Stomach (tissue), 9 donors: ENCODE data around the gene GABRG3. TPM values are rescaled to one million over a fixed set of nuclear protein-coding genes. Genes with fewer than 3 reads are reported as not detected.

Experiments used
- DNase-seq, 2 donors: peaks; one replicate each; pipeline versions ENCODE4 v3.0.0 to v3.0.0-alpha.2; 2013 to 2019
- H3K27ac ChIP-seq, 5 donors: fragments of 200-600 bp in 4 of 5; sonication (generic) in 4 of 5; one replicate each; pipeline ENCODE4 v1.5.1; 2013 to 2019; ENCODE audit warnings: mild to moderate bottlenecking in 1 of 5, moderate library complexity in 1 of 5
- H3K27me3 ChIP-seq, 3 donors: fragments of 200-600 bp; sonication (generic); one replicate each; pipeline ENCODE4 v1.5.1; 2017 to 2019; ENCODE audit warnings: mixed run types in 1 of 3
- H3K36me3 ChIP-seq, 4 donors: fragments of 200-600 bp; sonication (generic); 1 replicate in 3 of 4; 2 replicates in 1 of 4; pipeline ENCODE4 v1.5.1; 2016 to 2019
- H3K4me1 ChIP-seq, 4 donors: fragments of 200-600 bp; sonication (generic); one replicate each; pipeline ENCODE4 v1.5.1; 2016 to 2019
- H3K4me3 ChIP-seq, 4 donors: fragments of 200-600 bp; sonication (generic) in 3 of 4; one replicate each; pipeline ENCODE4 v1.5.1; 2016 to 2019; ENCODE audit warnings: mild to moderate bottlenecking in 1 of 4
- H3K9me3 ChIP-seq, 4 donors: fragments of 200-600 bp; sonication (generic); one replicate each; pipeline ENCODE4 v1.5.1; 2016 to 2019
- CTCF ChIP-seq, 7 experiments: fragments of 450-650 bp in 4 of 7; fragments of 200-600 bp in 3 of 7; sonication (generic) in 3 of 7; IDR thresholded peaks; one replicate each; pipeline ENCODE4 v1.5.1; 2016 to 2019; ENCODE audit warnings: antibody characterized with exemption in 7 of 7, control low read depth in 2 of 7, mild to moderate bottlenecking in 1 of 7
- EP300 ChIP-seq: sonication (generic); formaldehyde crosslinking; IDR thresholded peaks from one replicate; pipeline ENCODE4 v1.6.1; 2017; ENCODE audit warnings: antibody characterized with exemption
- POLR2A ChIP-seq, 4 donors: fragments of 450-650 bp; IDR thresholded peaks; one replicate each; pipeline ENCODE4 v1.6.1; 2016; ENCODE audit warnings: antibody characterized with exemption in 4 of 4, control low read depth in 2 of 4, mild to moderate bottlenecking in 1 of 4, moderate library complexity in 1 of 4
- POLR2AphosphoS5 ChIP-seq, 3 donors: sonication (generic); formaldehyde crosslinking; IDR thresholded peaks; one replicate each; pipeline ENCODE4 v1.6.1; 2016; ENCODE audit warnings: antibody characterized with exemption in 3 of 3
- WGBS, 5 donors: extraction: QIAGEN DNeasy Blood & Tissue Kit in 3 of 5; methylation state at CpG; one replicate each; pipeline versions ENCODE4 v1.1.5 to v1.1.7; 2013 to 2018; 5-methylcytosine and 5-hydroxymethylcytosine counted together
- intact Hi-C: fragments of 100-400 bp; cut with DNase I; formaldehyde crosslinking; loops from one replicate; pipeline ENCODE4 v1.15.1; 2023; ENCODE audit warnings: low total_unique reads
- polyA plus RNA-seq, 3 donors: library from polyadenylated mRNA; stranded (reverse); fragments of 200-250 nt; gene quantifications; one replicate each; pipeline ENCODE4 v1.2.3, GENCODE V29; 2013
- total RNA-seq, 5 donors: library from RNA; depleted of rRNA; stranded (reverse); fragments of >200 nt; gene quantifications; one replicate each; pipeline versions ENCODE4 v1.1.0 to v1.2.3, GENCODE V29; 2014 to 2016
- donor health status: healthy with polysubstance abuse.
- donor health status: Bipolar disorder and iron deficiency.
- donor health status: healthy.

Gene GABRG3
- total and polyA plus RNA-seq, 8 donors, result 0.37 to 1.5 TPM; not detected in 6

GRCh38 chr15:27323801-27324200 is 352.8 kb downstream of the GABRG3 start:
- 65 to 78% (median 73%) methylated on average over 9 of the region's 9 CpGs for WGBS, 5 donors
- Histone ChIP-seq H3K27ac (no peak overlapping the region), H3K27me3 (peaks cover 0 to 5% (median 0%) of the 10 kb centered on the region in 3 donors), H3K9me3 (peaks cover 0 to 32% (median 9%) of the 10 kb centered on the region in 4 donors), H3K4me3 (no peak overlapping the region), H3K36me3 (no peaks in the 10 kb centered on the region), H3K4me1 (no peaks in the 10 kb centered on the region)
- intact Hi-C loops, result no loop called here
- DNase-seq, result no peak
- TF ChIP-seq POLR2A (IDR thresholded peaks at IDR 0.05), result no peak
- TF ChIP-seq EP300, result no peak
- TF ChIP-seq CTCF (IDR thresholded peaks at IDR 0.05), result no peak
- no peak for TF ChIP-seq POLR2AphosphoS5 (IDR thresholded peaks at IDR 0.05)

GRCh38 chr15:27324886-27325615 is 354.1 kb downstream of the GABRG3 start:
- peak in 1 of 2 donors; percentile 16 for DNase-seq
- intact Hi-C loops, result no loop called here
- 60 to 79% (median 66%) methylated on average over 4 of the region's 4 CpGs for WGBS, 5 donors
- no peaks in the 10 kb centered on the region for H3K36me3 ChIP-seq
- peaks cover 0 to 5% (median 0%) of the 10 kb centered on the region in 3 donors for H3K27me3 ChIP-seq
- H3K4me1 ChIP-seq, result no peaks in the 10 kb centered on the region
- TF ChIP-seq POLR2AphosphoS5 (IDR thresholded peaks at IDR 0.05), result no peak
- peaks cover 0 to 26% (median 5%) of the 10 kb centered on the region in 4 donors for H3K9me3 ChIP-seq
- H3K27ac ChIP-seq, result no peak overlapping the region
- H3K4me3 ChIP-seq, result no peak overlapping the region

- H3K27ac ChIP-seq, result no peak overlapping the region
- DNase-seq, result no peak
- no peaks in the 10 kb centered on the region for H3K4me1 ChIP-seq
- H3K36me3 ChIP-seq, result no peaks in the 10 kb centered on the region
- intact Hi-C loops, result no loop called here
- no peak overlapping the region for H3K4me3 ChIP-seq
- no peak for TF ChIP-seq CTCF (IDR thresholded peaks at IDR 0.05)
- peaks cover 0 to 12% (median 0%) of the 10 kb centered on the region in 4 donors for H3K9me3 ChIP-seq
- H3K27me3 ChIP-seq, result peaks cover 0 to 5% (median 0%) of the 10 kb centered on the region in 3 donors
- 50 to 71% (median 62%) methylated on average over 8 of the region's 8 CpGs for WGBS, 5 donors
Observed at GRCh38 chr15:27327467-27328025, 356.6 kb downstream of the GABRG3 start.

DNA sequence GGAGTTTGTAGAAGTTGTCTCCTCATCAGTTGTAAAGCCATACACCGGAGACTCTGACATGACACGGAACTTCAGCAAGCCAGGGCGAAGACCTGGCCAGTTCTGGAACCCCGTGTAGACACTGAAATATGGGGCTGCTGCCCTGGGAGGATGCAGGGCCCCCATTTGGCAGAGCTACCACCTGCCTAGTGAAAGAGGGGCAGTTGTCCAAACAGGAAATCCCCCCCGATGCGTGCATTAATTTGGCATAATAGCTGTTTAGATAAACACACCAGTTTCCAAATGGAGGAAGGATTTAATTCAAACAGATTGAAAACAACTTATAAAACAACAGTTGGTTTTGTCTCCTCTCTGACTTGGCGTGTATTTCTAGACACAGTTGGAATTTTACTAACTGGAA is 357.2 kb downstream of the GABRG3 start:
- Histone ChIP-seq H3K4me3 (no peak overlapping the region), H3K36me3 (no peaks in the 10 kb centered on the region), H3K4me1 (no peaks in the 10 kb centered on the region), H3K27ac (no peak overlapping the region), H3K9me3 (peaks cover 0 to 10% (median 0%) of the 10 kb centered on the region in 4 donors), H3K27me3 (peaks cover 0 to 5% (median 0%) of the 10 kb centered on the region in 3 donors)
- 57 to 76% (median 63%) methylated on average over 7 of the region's 7 CpGs for WGBS, 5 donors
- intact Hi-C loops, result no loop called here
- TF ChIP-seq POLR2A (IDR thresholded peaks at IDR 0.05) (no peak), POLR2AphosphoS5 (IDR thresholded peaks at IDR 0.05) (no peak), CTCF (IDR thresholded peaks at IDR 0.05) (no peak), EP300 (no peak)
- DNase-seq, result peak in 1 of 2 donors; percentile 20

GRCh38 chr15:27328608-27329007 is 357.6 kb downstream of the GABRG3 start:
- WGBS, 5 donors, result 53 to 79% (median 72%) methylated on average over 9 to 13 of the region's 13 CpGs
- intact Hi-C loops, result no loop called here
- Histone ChIP-seq H3K27ac (no peak overlapping the region), H3K27me3 (peaks cover 0 to 5% (median 0%) of the 10 kb centered on the region in 3 donors), H3K9me3 (peaks cover 0 to 7% (median 0%) of the 10 kb centered on the region in 4 donors), H3K4me3 (no peak overlapping the region), H3K36me3 (no peaks in the 10 kb centered on the region), H3K4me1 (no peaks in the 10 kb centered on the region)
- DNase-seq, result no peak
- TF ChIP-seq EP300 (no peak), POLR2AphosphoS5 (IDR thresholded peaks at IDR 0.05) (no peak), CTCF (IDR thresholded peaks at IDR 0.05) (no peak), POLR2A (IDR thresholded peaks at IDR 0.05) (no peak)
